Measurements from ENCODE around the gene TELO2.

TELO2 gene

DNA sequence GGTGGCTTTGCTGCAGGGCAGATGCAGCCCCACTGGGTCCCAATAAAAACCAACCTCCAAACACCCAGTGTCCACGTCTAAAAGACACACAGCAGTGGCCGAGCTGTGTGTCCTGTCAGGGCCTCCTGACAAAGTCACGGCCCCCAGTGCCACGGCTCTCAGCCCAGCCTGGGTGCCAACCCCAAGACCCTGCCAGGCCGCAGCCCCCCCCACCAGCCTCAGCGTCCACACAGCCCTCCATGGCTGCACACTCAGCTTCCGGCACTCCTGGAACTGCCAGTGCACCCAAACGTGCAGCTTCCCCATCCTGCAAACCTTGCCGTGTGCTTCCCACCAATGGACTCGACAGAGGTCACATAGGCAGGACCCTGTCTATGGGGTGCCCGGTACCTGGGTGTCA is 45.2 kb upstream of the TELO2 start:
- no peak for DNase-seq (ENCODE audit: extremely low read depth, low read depth)
- TF ChIP-seq, protein P1, sequence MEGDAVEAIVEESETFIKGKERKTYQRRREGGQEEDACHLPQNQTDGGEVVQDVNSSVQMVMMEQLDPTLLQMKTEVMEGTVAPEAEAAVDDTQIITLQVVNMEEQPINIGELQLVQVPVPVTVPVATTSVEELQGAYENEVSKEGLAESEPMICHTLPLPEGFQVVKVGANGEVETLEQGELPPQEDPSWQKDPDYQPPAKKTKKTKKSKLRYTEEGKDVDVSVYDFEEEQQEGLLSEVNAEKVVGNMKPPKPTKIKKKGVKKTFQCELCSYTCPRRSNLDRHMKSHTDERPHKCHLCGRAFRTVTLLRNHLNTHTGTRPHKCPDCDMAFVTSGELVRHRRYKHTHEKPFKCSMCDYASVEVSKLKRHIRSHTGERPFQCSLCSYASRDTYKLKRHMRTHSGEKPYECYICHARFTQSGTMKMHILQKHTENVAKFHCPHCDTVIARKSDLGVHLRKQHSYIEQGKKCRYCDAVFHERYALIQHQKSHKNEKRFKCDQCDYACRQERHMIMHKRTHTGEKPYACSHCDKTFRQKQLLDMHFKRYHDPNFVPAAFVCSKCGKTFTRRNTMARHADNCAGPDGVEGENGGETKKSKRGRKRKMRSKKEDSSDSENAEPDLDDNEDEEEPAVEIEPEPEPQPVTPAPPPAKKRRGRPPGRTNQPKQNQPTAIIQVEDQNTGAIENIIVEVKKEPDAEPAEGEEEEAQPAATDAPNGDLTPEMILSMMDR (IDR thresholded peaks at IDR 0.05; ENCODE audit: low read depth, low read length), result no peak

DNA sequence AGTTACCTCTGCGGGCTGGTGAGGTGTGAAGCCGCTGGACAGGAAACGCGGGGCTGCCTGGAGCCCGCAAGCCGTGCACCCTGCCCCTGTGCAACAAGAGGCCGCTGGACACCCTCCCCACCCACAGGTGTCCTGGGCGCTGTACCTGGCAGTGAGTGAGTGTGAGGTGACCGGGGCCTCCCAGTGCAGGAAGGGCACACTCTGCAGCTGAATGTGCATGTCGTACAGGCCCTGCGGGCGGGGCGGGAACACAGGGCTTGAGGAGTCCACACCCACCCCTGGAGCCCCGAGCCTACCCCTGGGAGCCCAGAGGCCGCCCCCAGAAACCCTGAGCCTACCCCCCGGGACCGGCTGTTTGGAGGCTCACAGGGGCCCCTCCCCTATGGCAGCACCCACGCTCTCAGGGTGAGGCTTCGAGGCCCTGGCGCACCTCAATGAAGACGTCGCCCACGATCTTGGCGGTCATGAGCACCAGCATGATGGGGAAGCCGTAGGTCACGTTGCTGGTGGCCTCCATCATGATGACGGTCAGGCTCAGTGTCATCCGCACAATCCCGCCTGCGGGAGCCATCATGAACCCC is 44.5 kb upstream of the TELO2 start:
- TF ChIP-seq, protein P1 (IDR thresholded peaks at IDR 0.05; ENCODE audit: low read depth, low read length), result no peak
- DNase-seq (ENCODE audit: extremely low read depth, low read depth), result no peak

DNA sequence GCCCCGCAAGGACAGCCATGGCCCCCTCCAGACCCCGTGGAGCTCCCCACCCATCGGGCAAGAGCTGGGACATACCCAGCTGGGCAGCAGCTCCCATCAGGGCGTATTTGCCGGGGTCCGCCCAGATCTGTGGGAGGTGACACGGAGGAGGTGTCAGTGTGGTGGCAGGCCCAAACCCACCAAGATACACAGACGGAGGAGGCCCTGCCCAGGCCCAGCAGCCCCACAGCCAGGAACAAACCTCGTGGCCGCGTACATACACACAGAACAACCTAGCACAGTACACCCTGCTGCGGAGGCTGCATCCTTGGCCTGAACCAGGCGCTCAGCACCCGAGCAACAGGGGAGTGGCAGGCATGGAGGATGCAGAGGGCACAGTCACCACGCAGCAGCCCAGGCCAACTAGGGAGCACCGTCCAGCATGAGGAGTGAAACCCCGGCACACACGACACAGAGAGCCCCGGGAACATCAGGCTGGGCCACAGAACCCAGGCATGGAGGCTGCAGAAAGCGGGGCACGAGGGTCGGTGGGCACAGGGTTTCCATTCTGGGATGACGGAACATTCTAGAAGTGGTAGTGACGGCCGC is 43.9 kb upstream of the TELO2 start:
- DNase-seq (ENCODE audit: extremely low read depth, low read depth), result no peak
- TF ChIP-seq, protein P1 (IDR thresholded peaks at IDR 0.05; ENCODE audit: low read depth, low read length), result no peak

DNA sequence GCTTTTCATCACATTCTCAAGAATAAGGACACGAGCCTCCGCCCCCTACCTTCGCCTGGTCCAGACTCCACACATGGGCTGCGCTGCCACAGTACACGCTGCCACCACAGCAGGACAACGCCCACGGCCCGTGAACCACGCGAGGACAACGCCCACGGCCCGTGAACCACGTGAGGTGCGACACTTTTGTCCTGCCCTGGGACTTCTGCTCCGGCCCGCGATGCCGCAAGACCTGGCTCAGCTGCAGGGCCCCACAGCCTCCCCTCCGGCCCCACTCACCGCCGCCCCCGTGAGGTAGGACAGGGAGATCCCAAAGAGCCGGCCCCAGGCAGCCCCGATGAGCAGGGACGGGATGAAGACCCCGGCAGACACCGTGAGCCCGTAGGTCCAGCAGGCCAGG is 42.9 kb upstream of the TELO2 start:
- no peak for DNase-seq (ENCODE audit: extremely low read depth, low read depth)
- TF ChIP-seq, protein P1 (IDR thresholded peaks at IDR 0.05; ENCODE audit: low read depth, low read length), result no peak

DNA sequence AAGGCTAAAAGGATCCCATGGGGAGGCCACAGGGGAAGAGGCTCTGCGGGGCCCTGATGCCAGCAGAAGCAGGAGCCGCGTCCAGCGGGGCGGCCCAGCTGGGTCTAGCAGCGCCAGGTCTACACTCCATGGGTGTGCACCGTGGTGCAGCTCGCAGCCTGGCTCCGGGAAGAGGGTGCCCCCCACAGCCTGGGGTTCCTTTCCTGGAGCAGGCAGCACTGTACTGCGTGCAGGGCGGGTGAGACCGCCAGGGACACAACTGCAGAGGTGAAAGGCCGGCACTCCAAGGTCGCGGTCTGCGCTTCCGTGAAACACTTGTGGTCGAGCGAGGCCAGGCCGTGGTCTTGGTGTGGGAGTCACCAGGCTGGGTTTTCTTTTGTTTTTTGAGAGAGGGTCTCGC is 42.3 kb upstream of the TELO2 start:
- TF ChIP-seq, protein P1 (IDR thresholded peaks at IDR 0.05; ENCODE audit: low read depth, low read length), result no peak

DNA sequence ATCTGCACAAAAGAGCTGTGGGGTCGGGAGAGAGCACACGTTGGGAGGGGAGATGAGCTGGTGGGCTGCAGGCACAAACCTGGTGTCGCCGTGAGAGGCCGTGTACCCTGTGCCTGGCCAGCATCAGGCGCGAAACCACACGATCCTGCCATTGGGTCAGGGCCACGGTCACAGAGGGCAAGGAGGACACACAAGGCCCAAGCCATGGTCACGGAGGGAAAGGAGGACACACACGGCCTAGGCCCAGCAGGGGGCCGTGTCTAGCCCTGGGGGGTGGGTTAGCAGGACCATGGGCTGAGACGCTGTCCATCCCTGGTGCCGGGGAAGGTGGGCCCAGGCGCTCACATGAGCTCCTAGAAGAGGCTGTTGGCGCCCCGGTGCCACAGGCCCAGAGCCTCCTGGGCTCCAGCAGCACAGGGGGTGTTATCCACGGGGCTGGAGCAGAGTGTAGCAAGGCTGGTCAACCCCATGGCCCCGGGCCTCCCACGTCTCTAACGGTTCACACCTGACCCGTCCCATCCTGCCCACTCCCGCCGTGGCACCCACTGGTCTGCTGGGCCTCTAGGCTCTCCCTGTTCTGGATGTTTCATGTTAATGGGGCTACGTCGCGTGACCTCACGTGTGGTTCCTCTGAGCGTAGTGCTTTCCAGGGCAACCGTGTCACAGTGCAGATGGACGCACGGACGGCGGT is 41.3 kb upstream of the TELO2 start:
- no peak for DNase-seq (ENCODE audit: extremely low read depth, low read depth)
- TF ChIP-seq, protein P1 (IDR thresholded peaks at IDR 0.05; ENCODE audit: low read depth, low read length), result no peak

More for the DNA sequence above, 42.3 kb upstream of the TELO2 start:
- DNase-seq (ENCODE audit: extremely low read depth, low read depth), result no peak

DNA sequence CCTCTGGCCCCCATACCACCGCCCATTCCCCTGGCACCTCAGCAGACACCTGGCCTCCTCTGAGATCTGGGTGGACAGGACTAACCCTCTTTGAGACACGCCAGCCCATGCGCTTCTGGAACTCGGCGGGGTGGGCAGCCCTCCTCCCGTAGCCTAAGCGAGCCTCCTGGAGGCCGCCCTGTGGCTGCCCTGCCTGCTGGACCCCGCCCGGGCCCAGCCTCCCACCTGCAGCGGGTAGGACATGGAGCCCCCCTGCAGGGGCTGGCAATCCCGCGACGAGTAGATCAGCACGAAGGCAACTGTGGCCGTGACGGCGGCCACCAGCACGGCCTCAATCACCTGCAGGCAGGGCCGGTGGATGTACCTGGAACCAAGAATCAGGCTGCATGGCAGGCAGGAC is 40.6 kb upstream of the TELO2 start:
- DNase-seq (ENCODE audit: extremely low read depth, low read depth), result no peak
- TF ChIP-seq, protein P1 (IDR thresholded peaks at IDR 0.05; ENCODE audit: low read depth, low read length), result no peak

All from AG09319 (cell line).